ENCODE results near the gene PPP2R2B.

PPP2R2B gene

GRCh38 chr5:146690880-146691355 is 187.6 kb downstream of the PPP2R2B start:
- no peak for DNase-seq

GRCh38 chr5:146687630-146688029 is 190.9 kb downstream of the PPP2R2B start:
- no peak for DNase-seq

- no peak for DNase-seq
Measured at GRCh38 chr5:146683861-146684260, 194.7 kb downstream of the PPP2R2B start.

GRCh38 chr5:146682899-146683532 is 195.5 kb downstream of the PPP2R2B start:
- no peak for DNase-seq

DNA sequence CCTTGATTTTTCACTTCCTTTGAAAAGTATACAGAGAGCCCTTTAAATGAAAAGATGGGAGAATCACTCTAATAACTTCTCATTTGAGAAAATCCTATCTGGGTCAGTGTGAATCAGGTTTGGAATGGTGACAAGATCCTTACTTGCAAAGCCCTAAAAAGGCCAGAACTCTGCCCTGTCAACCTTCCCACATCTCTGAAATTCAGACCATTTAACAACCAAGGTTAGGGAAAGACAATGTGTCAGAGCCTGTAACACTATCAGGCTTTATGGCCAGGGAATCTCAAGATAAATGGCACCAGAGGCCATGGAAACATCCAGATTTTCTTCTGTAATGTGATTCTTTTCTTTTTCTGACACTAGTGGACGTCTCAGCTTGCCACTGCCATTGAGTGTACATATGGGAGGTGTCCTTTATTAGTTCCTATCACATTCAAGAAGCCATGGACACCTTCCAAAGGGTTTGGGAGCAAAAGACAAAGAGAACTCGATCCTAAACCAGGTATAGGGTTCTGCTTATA is 196.9 kb downstream of the PPP2R2B start:
- no peak for DNase-seq

- no peak for DNase-seq
Measured at GRCh38 chr5:146680846-146681584, 197.5 kb downstream of the PPP2R2B start.

DNA sequence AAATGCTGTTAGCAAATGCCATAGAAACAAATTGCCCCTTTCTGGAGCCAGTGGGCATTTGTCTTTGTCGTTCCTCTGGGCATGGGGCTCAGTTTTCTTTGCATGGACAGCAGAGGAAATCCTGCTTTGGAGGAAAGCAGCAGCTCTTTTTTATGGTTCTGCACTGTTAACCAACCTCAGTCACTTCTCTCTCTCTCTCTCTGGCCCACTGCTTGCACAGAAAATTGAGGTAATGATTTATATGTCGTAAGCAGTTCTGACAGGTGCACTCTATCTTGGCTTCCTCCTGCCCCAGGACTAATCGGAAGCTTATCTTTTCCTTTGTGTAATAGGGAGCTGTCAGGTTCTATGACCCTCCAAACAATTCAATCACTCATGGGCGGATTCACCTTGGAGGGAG is 202.9 kb downstream of the PPP2R2B start:
- no peak for DNase-seq

GRCh38 chr5:146672866-146673265 is 205.7 kb downstream of the PPP2R2B start:
- DNase-seq, result no peak

DNA sequence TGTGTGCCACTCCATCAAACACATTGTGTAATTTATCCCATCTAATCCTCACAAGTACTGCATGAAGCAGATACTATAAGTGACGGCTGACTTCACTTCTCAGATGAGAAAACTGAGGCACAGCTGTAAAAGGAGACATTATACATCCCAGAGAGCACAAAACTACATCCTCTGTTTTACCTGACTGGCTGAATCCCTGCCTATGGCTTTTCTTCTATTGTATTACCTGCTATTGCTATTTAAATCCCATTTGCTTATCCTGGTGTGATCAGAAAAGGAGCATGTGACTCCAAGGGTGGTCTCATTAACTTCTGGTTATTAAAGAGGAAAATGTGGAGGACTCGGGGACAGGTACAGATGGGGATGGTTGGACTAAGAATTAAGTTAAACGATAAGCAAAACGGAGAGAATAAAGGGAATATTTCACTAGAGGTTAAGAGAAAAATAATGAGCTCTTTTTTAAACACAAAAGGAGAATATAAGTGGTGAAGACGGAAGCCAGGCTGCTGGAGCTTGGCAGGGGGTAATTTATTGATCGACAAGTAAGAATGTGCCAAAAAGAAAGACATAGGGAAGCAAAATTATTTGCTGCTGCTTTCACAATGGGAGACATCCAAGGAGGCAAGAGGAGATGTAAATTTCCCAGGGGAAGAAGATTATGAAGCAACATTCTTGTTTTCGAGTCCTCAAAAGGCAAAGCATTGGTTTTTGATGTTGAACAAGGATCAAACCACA is 206.8 kb downstream of the PPP2R2B start:
- DNase-seq, result no peak

GRCh38 chr5:146669656-146670055 is 208.9 kb downstream of the PPP2R2B start:
- DNase-seq, result no peak

GRCh38 chr5:146667633-146668272 is 210.8 kb downstream of the PPP2R2B start:
- no peak for DNase-seq

- DNase-seq, result no peak
Measured at GRCh38 chr5:146662229-146662628, 216.3 kb downstream of the PPP2R2B start.

DNA sequence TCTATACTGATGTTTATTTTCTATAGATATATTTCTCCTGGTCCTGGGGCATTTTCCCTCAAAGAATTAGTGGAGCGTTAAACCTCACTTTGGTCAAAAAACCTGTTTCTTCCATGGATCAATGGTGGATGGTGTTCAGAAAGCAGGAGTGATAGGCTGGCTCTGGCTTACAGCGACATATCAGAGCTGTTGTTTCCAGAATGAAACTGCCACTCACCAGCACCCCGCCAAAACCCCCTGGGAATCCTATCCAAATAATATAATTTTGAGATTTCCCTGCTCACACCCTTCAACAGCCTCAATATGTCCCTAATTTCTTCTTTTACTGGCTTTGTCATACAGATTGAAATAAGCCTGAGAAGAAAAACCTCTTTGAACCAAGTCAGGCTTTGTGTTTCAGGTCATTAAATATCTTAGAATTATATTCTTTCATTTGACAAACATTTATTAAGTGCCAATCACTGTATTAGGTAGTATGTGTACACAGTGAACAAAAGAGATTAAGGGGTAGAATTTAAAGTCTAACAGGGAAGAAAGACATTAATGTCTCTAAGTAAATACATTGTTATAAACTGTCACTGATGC is 218.1 kb downstream of the PPP2R2B start:
- no peak for DNase-seq

DNA sequence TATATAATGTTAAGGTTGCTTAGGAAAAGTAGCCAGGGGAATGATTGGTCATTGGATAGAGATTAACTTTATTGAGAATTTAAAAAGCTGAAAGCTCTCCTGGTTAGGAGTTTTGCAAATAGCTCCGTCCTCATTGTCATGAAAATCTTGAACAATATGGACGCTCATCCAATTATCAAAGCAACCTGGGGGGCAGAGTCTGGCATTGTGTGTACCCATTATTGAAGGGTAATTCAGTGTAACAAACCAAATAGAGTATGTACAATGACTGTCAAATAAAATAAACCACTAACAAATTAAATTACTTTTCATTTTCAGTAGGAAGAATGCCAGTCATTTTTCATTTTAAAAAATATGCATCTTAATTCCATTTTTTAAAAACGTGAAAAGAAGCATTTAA is 218.6 kb downstream of the PPP2R2B start:
- DNase-seq, result no peak

GRCh38 chr5:146656703-146657102 is 221.9 kb downstream of the PPP2R2B start:
- no peak for DNase-seq

DNA sequence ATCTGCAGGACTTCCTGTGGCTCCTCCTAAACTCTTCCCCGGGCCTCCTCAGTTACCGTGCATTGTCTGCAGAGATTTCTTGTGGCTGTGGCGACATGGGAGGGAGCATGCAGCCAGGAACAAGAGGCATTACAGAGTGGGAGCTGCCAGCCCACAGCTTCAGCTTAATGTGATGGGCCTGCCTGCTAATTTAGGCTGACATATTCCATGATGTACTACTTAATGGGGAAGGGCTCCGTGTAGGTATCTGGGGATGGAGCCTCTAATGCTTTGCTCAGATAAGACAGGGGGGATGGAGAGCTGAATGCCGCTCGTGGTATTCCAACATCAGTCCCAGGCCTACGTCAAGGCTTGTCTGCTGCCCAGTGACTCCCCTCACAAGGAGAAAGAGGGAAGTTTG is 225.0 kb downstream of the PPP2R2B start:
- DNase-seq, result no peak

- no peak for DNase-seq
Measured at GRCh38 chr5:146652547-146652946, 226.0 kb downstream of the PPP2R2B start.

DNA sequence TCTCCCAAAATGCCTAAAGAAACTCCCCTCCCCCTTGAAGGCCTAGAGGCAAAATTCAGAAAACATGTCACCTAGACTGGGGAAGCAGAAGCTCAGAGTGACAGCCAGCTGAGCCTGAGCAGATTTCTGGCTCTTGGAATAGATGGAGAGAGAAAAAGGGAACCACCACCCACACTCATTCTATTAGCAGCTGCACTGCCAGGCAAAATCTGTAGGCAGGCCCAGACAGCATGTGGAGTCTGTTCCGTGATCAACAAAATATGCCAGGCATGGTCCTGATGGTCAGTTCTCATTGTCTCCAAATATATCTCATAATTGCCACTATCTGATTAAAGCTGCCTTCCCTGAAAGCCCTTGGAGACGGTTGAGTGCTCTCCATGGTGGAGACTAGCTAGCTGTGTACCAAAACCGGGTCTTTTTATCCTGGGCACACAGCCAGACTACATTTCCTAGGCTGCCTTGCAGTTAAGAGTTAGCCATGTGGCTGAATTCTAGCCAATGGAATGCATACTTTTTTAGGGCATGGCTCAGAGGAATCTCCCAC is 230.8 kb downstream of the PPP2R2B start:
- DNase-seq, result no peak

GRCh38 chr5:146646441-146646840 is 232.1 kb downstream of the PPP2R2B start:
- DNase-seq, result no peak

GRCh38 chr5:146645342-146645741 is 233.2 kb downstream of the PPP2R2B start:
- DNase-seq, result no peak

- DNase-seq, result no peak
Measured at GRCh38 chr5:146644831-146645230, 233.7 kb downstream of the PPP2R2B start.

DNA sequence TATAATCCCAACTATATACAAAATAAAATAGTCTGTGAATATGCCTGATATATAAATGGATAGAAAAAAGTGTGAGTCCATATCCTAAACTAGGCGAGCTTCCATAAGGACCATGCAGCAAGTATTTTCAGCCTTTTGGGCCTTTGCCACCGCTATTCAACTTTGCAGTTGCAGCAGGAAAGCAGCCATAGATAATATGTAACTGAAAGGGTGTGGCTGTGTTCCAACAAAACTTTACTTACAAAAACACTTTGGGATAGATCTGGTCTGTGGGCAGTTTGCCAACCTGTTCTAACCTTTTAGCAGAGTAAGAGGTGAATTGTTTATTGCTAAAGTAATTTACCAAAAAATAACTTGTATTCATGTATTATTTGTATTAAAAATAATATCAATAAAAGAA is 234.8 kb downstream of the PPP2R2B start:
- no peak for DNase-seq
